ENCODE data around the gene THADA.

GRCh38 chr2:43397821-43398220 lies 198.0 kb downstream of the THADA start:
- no peak for TF ChIP-seq CTCF (IDR thresholded peaks at IDR 0.05)
- no peak for TF ChIP-seq EZH2 (IDR thresholded peaks at IDR 0.05)

All from neural progenitor cell (in vitro differentiated cells).